Muscle layer of duodenum (tissue), 2 donors: ENCODE data around the gene CPED1.
"Not testable (repeated sequence)": the region's sequence is repeated elsewhere in the genome, so short reads cannot be mapped to it uniquely, and the experiment has no call there.

Source experiments
- H3K27ac ChIP-seq: one replicate; pipeline ENCODE4 v1.7.0; 2013; ENCODE audit warnings: mild to moderate bottlenecking, low read length
- H3K27me3 ChIP-seq: one replicate; pipeline ENCODE4 v1.7.0; 2013; ENCODE audit warnings: low read depth, mild to moderate bottlenecking, control low read depth, low read length
- H3K36me3 ChIP-seq, 2 donors: one replicate each; pipeline ENCODE4 v1.7.0; 2013; ENCODE audit warnings: low read length in 2 of 2, control low read depth in 1 of 2, mild to moderate bottlenecking in 1 of 2; ENCODE audit not compliant: insufficient read depth in 2 of 2, control insufficient read depth in 1 of 2
- H3K4me1 ChIP-seq, 2 donors: one replicate each; pipeline ENCODE4 v1.7.0; 2013; ENCODE audit warnings: low read length in 2 of 2, mild to moderate bottlenecking in 2 of 2, control low read depth in 1 of 2, moderate library complexity in 1 of 2; ENCODE audit not compliant: insufficient read depth in 2 of 2, control insufficient read depth in 1 of 2
- H3K4me3 ChIP-seq, 2 donors: one replicate each; pipeline ENCODE4 v1.7.0; 2013; ENCODE audit warnings: low read length in 2 of 2, low read depth in 1 of 2, mild to moderate bottlenecking in 1 of 2
- H3K9me3 ChIP-seq, 2 donors: one replicate each; pipeline ENCODE4 v1.7.0; 2013; ENCODE audit warnings: low read length in 2 of 2, control low read depth in 1 of 2, mild to moderate bottlenecking in 1 of 2; ENCODE audit not compliant: control insufficient read depth in 1 of 2
- donor health status: healthy.

CPED1 gene

GRCh38 chr7:121046009-121046408, 57.5 kb downstream of the CPED1 start:
- no peak overlapping the region for H3K4me3 ChIP-seq
- peaks cover 0 to 10% of the 10 kb centered on the region in 2 donors for H3K36me3 ChIP-seq
- H3K27me3 ChIP-seq = no peaks in the 10 kb centered on the region
- H3K27ac ChIP-seq = no peak overlapping the region
- H3K9me3 ChIP-seq = no peaks in the 10 kb centered on the region
- peaks cover 0 to 5% of the 10 kb centered on the region in 2 donors for H3K4me1 ChIP-seq

- no peaks in the 10 kb centered on the region for H3K9me3 ChIP-seq
- H3K27me3 ChIP-seq = no peaks in the 10 kb centered on the region
- no peak overlapping the region for H3K4me3 ChIP-seq
- no peaks in the 10 kb centered on the region for H3K4me1 ChIP-seq
- H3K27ac ChIP-seq = no peak overlapping the region
- H3K36me3 ChIP-seq = peaks cover 0 to 10% of the 10 kb centered on the region in 2 donors
Measured at GRCh38 chr7:121046893-121047468, 58.5 kb downstream of the CPED1 start.

- H3K27ac ChIP-seq = no peak overlapping the region
- H3K4me1 ChIP-seq = no peaks in the 10 kb centered on the region
- no peaks in the 10 kb centered on the region for H3K9me3 ChIP-seq
- H3K36me3 ChIP-seq = peaks cover 0 to 10% of the 10 kb centered on the region in 2 donors
- no peaks in the 10 kb centered on the region for H3K27me3 ChIP-seq
- H3K4me3 ChIP-seq = no peak overlapping the region
Measured at GRCh38 chr7:121048195-121048594, 59.7 kb downstream of the CPED1 start.

GRCh38 chr7:121049028-121049791, 60.7 kb downstream of the CPED1 start:
- Histone ChIP-seq H3K4me1 (no peaks in the 10 kb centered on the region), H3K36me3 (peaks cover 0 to 10% of the 10 kb centered on the region in 2 donors), H3K9me3 (no peaks in the 10 kb centered on the region), H3K27ac (no peak overlapping the region), H3K27me3 (no peaks in the 10 kb centered on the region), H3K4me3 (no peak overlapping the region)

GRCh38 chr7:121049897-121050296, 61.4 kb downstream of the CPED1 start:
- H3K27me3 ChIP-seq = no peaks in the 10 kb centered on the region
- no peaks in the 10 kb centered on the region for H3K4me1 ChIP-seq
- no peak overlapping the region for H3K27ac ChIP-seq
- peaks cover 0 to 10% of the 10 kb centered on the region in 2 donors for H3K36me3 ChIP-seq
- H3K9me3 ChIP-seq = no peaks in the 10 kb centered on the region
- H3K4me3 ChIP-seq = no peak overlapping the region

GRCh38 chr7:121053219-121053618, 64.7 kb downstream of the CPED1 start:
- H3K9me3 ChIP-seq = no peaks in the 10 kb centered on the region
- H3K4me3 ChIP-seq = no peak overlapping the region
- peaks cover 0 to 2% of the 10 kb centered on the region in 2 donors for H3K36me3 ChIP-seq
- no peak overlapping the region for H3K27ac ChIP-seq
- H3K4me1 ChIP-seq = no peaks in the 10 kb centered on the region
- no peaks in the 10 kb centered on the region for H3K27me3 ChIP-seq

- H3K27ac ChIP-seq = no peak overlapping the region
- H3K9me3 ChIP-seq = no peaks in the 10 kb centered on the region
- H3K4me3 ChIP-seq = no peak overlapping the region
- H3K4me1 ChIP-seq = no peaks in the 10 kb centered on the region
- H3K36me3 ChIP-seq = no peaks in the 10 kb centered on the region
- no peaks in the 10 kb centered on the region for H3K27me3 ChIP-seq
Measured at GRCh38 chr7:121054925-121055324, 66.4 kb downstream of the CPED1 start.

- no peaks in the 10 kb centered on the region for H3K36me3 ChIP-seq
- no peak overlapping the region for H3K4me3 ChIP-seq
- no peak overlapping the region for H3K27ac ChIP-seq
- peaks cover 0 to 5% of the 10 kb centered on the region in 2 donors for H3K4me1 ChIP-seq
- no peaks in the 10 kb centered on the region for H3K9me3 ChIP-seq
- H3K27me3 ChIP-seq = no peaks in the 10 kb centered on the region
Measured at GRCh38 chr7:121057878-121058277, 69.4 kb downstream of the CPED1 start.

- Histone ChIP-seq H3K27ac (no peak overlapping the region), H3K27me3 (no peaks in the 10 kb centered on the region), H3K9me3 (no peaks in the 10 kb centered on the region), H3K4me3 (no peak overlapping the region), H3K4me1 (peaks cover 0 to 5% of the 10 kb centered on the region in 2 donors), H3K36me3 (no peaks in the 10 kb centered on the region)
Measured at GRCh38 chr7:121058975-121059374, 70.5 kb downstream of the CPED1 start.

- H3K36me3 ChIP-seq, H3K4me3 ChIP-seq, H3K27ac ChIP-seq, H3K27me3 ChIP-seq, H3K4me1 ChIP-seq, H3K9me3 ChIP-seq: not testable (repeated sequence)
Measured at GRCh38 chr7:121059979-121060509, 71.5 kb downstream of the CPED1 start.

- H3K27me3 ChIP-seq = no peaks in the 10 kb centered on the region
- no peak overlapping the region for H3K4me3 ChIP-seq
- peaks cover 0 to 5% of the 10 kb centered on the region in 2 donors for H3K4me1 ChIP-seq
- H3K9me3 ChIP-seq = no peaks in the 10 kb centered on the region
- H3K27ac ChIP-seq = no peak overlapping the region
- H3K36me3 ChIP-seq = no peaks in the 10 kb centered on the region
Measured at GRCh38 chr7:121061677-121062582, 73.4 kb downstream of the CPED1 start.
